HG03575 (cell line): ENCODE measurements around the gene TSGA10IP.
"Not testable (repeated sequence)": the region's sequence is repeated elsewhere in the genome, so short reads cannot be mapped to it uniquely, and the experiment has no call there.

ENCODE experiments used
- ATAC-seq: cut with Tn5 transposase; IDR thresholded peaks from one replicate; pipeline ENCODE4 v1.9.1; 2021; ENCODE audit not compliant: unreplicated experiment, insufficient number of reproducible peaks, low FRiP score; ENCODE audit errors: extremely low read depth

Gene TSGA10IP

DNA sequence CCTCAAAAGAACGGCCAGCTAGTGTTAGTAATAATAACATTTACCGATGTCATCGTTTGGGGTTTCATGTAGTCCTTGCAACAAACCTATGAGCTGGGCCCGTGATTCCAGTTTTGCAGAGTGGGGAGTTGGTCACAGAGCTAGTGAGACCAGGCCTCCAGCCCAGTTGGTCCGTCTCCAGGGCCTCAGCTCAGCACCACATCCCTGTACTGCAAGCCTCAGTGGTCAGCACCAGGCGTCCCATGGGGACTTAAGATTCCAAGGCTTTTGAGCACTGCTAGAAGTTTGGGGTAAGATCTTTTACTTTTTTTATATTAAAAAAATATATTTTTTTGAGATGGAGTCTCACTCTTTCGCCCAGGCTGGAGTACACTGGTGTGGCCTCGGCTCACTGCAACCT lies 1.1 kb upstream of the TSGA10IP start:
- ATAC-seq = no peak

DNA sequence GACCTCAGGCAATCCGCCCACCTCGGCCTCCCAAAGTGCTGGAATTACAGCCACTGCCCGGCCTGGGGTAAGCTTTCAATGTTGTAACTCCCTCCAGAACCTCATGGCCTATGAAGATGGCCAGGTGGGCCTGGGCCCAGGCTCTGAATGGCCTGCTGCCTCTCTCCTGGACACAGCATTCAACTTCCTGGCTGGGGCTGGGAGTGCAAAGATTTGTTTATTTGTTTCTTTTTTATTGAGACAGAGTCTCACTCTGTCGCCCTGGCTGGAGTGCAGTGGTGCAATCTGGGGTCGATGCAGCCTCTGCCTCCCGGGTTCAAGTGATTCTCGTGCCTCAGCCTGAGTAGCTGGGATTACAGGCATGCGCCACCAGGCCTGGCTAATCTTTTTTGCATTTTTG lies 513 bp upstream of the TSGA10IP start:
- no peak for ATAC-seq

DNA sequence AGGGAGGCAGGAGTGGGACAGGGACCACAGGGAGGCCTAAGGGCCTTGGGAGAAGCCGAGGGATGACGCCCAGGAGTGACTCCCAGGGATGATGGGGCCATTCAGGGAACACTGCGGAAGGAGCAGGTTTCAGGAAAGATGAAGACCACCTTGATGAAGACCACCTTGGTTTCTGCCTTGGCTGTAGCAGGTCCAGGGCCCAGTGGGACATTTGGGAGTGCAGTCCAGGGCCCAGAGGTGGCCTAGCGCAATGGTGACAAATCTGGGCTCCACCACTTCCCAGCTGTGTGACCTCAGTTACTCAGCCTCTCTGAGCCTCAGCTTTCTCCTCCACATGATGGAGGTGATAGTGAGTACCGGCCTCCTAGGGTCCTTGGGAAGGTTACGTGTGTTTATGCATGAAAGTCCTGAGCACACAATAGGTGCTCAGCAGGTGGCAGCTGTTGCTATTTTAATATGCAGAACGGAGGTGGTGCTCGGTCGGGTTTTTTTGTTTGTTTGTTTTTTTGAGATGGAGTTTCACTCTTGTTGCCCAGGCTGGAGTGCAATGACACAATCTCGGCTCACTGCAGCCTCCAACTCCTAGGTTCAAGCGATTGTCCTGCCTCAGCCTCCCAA lies 770 bp downstream of the TSGA10IP start:
- no peak for ATAC-seq

DNA sequence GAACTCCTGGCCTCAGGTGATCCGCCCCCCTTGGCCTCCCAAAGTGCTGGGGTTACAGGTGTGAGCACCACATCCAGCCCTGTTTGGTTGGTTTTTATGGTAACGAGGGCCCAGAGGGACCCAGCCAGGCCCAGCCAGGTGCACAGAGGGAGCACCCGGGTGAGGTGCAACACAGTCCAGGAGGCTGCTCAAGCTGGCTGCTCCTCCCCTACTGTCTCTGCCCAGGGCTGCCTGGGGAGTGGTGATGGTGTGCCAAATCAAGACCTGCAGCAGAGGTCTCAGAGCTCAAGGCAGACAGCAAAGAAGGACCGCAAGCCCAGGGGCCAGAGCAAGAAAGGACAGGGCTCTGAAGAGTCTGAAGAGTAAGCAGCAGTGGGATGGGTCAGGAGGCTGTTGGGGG lies 1.4 kb downstream of the TSGA10IP start:
- no peak for ATAC-seq

DNA sequence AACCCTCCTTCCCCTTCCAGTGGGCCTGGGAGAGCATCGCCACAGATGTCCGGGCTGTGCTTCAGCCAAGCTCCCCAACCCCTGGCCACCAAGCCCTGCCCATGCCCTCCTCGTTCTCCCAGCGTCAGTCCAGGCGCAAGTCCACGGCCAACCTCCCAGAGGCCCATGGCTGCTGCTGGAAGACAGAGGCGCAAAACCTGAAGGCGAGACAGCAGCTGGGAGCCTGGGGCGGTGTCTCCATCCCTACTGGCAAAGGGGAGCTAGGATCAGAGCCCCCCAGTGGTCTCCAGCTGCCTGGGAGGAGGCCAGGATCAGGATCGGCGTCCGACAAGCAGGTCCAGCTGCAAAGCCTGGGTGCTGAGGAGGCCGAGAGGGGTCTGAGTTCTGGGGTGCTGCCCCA lies 1.9 kb downstream of the TSGA10IP start:
- ATAC-seq = no peak

DNA sequence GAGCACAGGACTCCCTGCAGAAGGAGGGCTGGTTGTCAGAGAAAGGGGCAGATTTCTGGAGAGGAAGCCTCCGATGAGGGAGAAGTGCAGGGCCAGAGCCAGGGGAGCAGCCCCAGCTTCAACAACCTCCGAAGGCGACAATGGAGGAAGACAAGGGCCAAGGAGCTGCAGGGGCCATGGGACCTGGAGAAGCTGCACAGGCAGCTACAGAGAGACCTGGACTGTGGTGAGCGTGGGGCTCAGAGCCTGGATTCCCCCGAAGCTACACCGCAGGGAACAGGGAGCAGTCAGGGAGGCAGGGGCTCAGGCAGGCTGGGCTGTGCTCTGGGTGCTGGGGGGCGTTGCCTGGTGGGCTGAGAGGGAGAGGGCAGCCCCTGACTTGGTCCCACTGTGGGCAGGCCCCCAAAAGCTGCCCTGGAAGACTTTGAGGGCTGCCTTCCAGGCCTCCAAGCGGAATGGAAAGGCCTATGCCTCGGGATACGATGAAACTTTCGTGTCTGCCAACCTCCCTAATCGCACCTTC lies 2.4 kb downstream of the TSGA10IP start:
- no peak for ATAC-seq

DNA sequence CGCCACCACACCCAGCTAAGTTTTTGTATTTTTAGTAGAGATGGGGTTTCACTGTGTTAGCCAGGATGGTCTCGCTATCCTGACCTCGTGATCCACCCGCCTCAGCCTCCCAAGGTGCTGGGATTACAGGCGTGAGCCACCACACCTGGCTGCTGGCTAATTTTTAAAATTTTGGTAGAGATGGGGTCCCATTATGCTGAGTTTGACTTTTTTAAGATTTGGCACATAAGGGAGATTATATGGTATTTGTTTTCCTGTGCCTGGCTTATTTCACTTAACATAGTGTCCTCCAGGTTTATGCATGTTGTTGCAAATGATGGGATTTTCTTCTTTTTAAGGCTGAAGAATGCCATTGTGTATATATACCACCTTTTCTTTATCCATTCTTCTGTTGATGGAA lies 5.4 kb downstream of the TSGA10IP start:
- ATAC-seq = not testable (repeated sequence)

DNA sequence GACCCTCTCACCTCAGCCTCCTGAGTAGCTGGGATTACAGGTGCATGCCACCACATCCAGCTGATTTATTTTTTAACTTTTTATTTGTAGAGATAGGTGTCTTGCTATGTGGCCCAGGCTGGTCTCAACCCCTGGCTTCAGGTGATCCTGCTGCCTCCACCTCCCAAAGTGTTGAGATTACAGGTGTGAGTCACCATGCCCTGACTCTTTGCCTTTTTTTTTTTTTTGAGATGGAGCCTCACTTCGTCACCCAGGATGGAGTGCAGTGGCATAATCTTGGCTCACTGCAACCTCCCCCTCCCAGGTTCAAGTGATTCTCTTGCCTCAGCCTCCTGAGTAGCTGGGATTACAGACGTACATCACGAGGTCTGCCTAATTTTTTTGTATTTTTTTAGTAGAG lies 6.4 kb downstream of the TSGA10IP start:
- not testable (repeated sequence) for ATAC-seq

DNA sequence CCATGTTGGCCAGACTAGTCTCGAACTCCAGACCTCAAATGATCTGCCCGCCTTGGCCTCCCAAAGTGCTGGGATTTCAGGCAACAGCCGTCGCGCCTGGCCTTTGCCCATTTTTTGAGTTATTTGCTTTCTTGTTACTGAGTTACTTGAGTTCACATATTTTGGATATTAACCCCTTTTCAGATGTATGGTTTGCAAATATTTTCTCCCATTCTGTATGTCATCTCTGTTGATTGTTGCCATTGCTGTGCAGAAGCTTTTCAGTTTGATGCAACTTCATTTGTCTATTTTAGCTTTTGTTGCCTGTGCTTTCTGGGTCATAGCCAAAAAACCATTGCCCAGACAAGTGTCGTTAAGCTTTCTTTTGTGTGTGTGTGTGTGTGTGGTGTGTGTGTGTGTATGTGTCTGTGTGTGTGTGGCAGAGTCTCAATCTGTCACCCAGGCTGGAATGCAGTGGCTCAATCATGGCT lies 6.8 kb downstream of the TSGA10IP start:
- ATAC-seq = no peak

DNA sequence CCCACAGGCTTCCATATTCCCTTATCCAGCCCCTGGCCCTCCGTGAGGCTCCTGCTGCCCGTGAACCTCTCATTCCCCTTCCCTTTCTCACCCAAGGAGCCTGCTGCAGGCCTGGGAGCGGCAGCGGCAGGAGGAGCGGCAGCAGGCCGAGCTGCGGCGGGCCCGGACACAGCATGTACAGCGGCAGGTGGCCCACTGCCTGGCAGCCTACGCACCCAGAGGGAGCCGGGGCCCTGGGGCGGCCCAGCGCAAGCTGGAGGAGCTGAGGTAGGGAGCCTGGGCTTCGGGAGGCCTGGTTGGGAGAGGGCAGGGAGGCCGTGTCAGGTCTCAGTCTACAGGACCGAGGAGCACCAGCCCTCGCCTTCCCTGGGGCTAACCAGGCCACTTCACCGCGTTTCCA lies 8.2 kb downstream of the TSGA10IP start:
- no peak for ATAC-seq

DNA sequence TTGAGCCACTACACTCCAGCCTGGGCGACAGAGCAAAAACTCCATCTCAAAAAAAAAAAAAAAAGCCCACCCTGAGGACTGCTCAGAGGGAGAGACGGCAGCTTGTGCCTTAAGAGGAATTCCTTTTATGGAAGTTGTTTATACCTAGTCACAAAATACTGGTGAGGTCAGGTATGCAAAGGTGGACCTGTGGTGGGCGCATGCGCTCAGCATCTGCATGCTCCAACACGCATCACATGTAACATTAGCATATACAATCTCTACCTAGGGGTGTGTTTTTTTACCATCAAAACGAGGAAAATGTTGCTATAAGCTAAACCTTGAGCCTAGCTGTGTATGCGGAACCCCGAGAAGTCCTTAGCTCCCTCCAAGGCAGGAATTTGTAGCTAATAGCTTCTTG lies 9.5 kb downstream of the TSGA10IP start:
- no peak for ATAC-seq

DNA sequence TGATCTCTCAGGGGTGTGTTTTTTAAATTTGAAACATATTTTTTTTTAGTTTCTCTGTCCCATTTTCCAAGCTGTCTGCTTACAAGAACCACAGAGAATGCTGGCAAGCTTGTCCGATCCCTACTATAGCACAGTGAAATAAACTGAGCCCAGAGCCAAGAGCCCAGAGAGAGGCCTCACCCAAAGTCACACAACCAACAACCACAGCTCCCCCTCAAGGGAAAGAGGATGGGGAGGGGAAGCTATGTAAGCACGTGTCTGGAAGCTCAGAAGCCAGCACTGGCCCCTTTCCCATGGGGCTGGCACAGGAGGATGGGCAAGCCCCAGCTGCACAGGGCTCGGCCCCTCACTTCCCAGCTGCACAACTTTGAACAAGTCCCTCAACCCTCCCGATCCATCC lies 13.0 kb downstream of the TSGA10IP start:
- ATAC-seq = no peak

DNA sequence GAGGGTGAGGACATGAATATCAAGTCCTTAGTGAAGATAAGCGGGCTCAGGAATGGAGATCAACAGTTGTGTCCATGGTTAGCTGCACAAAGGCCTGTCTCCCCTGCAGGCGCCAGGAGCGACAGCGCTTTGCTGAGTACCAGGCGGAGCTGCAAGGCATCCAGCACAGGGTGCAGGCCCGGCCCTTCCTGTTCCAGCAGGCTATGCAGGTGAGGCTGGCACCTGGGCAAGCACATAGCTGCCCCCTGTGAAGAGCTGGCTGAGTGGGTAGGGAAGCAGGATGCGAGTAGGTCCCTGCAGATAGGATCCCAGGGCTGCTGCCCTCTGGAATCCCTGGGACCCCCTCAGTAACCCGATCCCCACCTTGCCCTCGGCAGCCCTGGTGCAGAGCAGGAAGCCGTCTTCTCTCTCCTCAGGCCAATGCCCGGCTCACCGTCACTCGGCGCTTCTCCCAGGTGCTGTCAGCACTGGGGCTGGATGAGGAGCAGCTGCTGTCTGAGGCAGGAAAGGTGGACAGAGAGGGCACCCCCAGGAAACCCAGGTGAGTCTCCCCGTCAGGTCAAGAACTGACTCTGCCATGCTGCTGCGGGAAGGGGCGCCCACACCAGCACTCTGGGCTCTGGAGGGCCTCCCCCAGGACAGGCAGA lies 13.6 kb downstream of the TSGA10IP start:
- no peak for ATAC-seq

DNA sequence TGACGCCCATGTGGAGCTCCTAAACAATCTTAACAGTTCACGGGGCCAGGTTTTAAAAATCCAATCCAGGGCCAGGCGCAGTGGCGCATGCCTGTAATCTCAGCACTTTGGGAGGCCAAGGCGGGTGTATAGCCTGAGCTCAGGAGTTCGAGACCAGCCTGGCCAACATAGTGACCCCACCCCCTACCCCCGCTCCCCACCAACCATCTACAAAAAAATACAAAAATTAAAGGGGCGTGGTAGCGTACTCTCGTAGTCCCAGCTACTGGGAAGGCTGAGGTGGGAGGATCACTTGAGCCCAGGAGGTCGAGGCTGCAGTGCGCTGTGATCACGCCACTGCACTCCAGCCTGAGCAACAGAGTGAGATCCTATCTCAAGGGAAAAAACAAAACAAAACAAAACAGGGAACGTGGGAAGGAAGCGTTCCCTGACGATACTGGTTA lies 15.6 kb downstream of the TSGA10IP start:
- ATAC-seq = no peak

DNA sequence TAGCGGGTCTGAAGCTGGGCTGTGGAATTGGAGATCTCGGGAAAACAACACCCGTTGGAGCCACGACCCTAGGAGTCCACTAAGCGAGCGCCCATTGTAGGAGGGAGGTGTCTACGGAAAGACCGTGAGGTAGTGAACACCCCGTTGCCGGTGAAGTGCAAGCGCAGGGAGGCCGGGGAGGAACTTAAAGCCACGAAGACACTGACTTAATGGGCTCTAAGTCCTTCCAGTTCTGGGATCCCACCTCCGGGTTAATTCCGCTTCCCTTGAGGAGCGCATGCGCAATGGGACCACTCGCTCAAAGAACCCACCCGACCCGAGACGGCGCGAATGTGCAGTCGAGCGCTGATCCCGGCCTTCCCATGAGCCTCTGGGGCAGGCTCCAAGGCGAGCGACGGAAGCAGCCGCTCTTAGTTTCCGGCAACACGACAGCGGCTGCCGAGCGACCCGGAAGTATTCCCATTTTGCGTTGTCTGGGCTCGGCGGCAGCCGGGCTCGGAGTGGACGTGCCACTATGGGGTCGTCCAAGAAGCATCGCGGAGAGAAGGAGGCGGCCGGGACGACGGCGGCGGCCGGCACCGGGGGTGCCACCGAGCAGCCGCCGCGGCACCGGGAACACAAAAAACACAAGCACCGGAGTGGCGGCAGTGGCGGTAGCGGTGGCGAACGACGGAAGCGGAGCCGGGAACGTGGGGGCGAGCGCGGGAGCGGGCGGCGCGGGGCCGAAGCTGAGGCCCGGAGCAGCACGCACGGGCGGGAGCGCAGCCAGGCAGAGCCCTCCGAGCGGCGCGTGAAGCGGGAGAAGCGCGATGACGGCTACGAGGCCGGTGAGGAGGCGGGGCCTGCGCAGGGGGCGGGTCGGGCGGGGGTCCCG lies 16.2 kb downstream of the TSGA10IP start, which contains the start of gene SART1:
Gene SART1 (plus strand): TSS at position 468 of the 874 bp plus-strand sequence. CDS start 47 bp downstream, at position 515.
- ATAC-seq = no peak

DNA sequence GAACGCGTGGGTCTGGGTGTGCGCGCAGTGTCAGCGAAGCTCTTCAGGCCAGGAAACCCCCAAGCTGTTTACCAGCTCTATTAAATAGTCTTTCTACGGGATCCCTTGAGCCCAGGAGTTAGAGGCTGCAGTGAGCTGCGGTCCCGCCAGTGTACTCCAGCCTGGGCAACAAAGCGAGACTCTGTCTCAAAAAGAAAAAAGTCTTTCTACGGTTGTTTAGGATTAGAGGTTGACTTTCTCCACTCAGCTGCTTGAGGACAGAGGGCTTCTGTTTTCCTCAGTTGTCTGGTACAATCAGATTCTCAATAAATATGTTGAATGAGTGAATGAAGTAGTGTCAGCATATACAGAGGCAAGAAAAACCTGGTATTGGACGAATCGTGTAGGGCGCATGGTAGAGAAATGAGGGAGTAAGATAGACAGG lies 16.9 kb downstream of the TSGA10IP start:
- ATAC-seq = no peak

DNA sequence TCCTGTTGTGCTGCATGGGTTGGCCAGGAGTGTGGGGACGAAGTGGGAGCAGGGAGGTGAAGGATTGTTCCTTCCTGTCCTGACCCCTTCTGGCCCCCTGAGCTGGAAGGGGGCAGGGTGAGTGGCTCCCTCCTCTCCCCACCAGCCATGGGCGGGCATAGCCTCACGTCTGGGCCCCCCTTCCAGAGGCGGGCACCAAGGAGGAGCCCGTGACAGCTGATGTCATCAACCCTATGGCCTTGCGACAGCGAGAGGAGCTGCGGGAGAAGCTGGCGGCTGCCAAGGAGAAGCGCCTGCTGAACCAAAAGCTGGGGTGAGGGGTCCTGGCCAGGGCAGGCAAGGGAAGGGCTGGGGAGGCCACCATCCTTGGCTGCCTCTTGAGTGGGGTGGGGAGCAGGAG lies 19.6 kb downstream of the TSGA10IP start:
- ATAC-seq = no peak

DNA sequence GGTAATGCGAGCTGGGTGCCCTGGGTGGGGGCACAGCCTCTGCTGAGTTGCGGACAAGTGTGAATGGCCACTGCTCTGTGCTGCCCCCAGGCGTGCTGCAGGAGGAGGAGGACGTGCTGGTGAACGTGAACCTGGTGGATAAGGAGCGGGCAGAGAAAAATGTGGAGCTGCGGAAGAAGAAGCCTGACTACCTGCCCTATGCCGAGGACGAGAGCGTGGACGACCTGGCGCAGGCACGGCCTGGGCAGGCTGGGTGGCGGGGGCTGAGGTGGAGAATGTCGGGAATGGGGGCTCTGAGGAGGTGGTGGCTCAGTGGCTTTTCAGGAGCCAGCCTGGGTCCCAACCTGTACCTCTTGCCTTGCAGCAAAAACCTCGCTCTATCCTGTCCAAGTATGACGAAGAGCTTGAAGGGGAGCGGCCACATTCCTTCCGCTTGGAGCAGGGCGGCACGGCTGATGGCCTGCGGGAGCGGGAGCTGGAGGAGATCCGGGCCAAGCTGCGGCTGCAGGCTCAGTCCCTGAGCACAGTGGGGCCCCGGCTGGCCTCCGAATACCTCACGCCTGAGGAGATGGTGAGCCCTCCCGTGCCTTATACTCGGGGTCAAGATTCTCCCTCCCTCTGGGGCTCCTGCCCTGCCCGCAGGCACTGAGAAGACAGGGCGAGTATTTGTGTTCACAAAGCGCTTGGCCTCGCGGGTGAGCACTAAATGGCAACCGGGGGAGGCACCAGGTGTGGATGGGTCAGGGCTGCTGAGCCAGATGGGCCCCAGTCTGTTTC lies 20.9 kb downstream of the TSGA10IP start:
- ATAC-seq = no peak
